Measurements from ENCODE around the gene MOK.

DNA sequence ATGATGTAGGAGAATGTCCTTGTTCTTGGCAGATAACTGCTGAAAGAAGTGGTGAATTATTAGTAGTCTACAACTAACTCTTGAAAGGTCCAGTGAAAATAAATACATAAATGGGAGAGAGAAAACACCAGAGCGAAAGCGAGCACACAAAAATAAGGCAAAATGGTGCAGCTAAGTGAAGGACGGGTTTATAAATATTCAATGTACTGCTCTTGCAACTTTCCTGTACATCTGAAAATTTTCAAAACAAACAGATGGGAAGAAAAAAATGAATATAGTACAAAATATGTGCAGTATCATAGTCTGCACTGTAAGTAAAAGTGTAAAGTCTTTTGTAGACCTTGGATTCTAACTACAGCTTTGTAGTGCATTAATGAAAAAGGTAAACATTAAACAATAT, 1.3 kb downstream of the MOK start:
- TF ChIP-seq EZH2 (IDR thresholded peaks at IDR 0.05; ENCODE audit: borderline replicate concordance, insufficient read depth, low read length, poor library complexity, severe bottlenecking), result no peak
- TF ChIP-seq, protein P1, sequence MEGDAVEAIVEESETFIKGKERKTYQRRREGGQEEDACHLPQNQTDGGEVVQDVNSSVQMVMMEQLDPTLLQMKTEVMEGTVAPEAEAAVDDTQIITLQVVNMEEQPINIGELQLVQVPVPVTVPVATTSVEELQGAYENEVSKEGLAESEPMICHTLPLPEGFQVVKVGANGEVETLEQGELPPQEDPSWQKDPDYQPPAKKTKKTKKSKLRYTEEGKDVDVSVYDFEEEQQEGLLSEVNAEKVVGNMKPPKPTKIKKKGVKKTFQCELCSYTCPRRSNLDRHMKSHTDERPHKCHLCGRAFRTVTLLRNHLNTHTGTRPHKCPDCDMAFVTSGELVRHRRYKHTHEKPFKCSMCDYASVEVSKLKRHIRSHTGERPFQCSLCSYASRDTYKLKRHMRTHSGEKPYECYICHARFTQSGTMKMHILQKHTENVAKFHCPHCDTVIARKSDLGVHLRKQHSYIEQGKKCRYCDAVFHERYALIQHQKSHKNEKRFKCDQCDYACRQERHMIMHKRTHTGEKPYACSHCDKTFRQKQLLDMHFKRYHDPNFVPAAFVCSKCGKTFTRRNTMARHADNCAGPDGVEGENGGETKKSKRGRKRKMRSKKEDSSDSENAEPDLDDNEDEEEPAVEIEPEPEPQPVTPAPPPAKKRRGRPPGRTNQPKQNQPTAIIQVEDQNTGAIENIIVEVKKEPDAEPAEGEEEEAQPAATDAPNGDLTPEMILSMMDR (IDR thresholded peaks at IDR 0.05; ENCODE audit: poor library complexity, severe bottlenecking), result no peak
- no peak for TF ChIP-seq REST (IDR thresholded peaks at IDR 0.05; ENCODE audit: borderline replicate concordance)
- TF ChIP-seq POLR2AphosphoS5 (IDR thresholded peaks at IDR 0.05), result no peak
- TF ChIP-seq TAF1 (IDR thresholded peaks at IDR 0.05; ENCODE audit: low read depth), result no peak
- no peak for TF ChIP-seq RAD21 (conservative IDR thresholded peaks at IDR 0.05)

Data from neural cell (in vitro differentiated cells).